Gastrocnemius medialis (tissue), 4 donors: ENCODE data around the gene FBXL13. TPM values are rescaled to one million over a fixed set of nuclear protein-coding genes. Genes with fewer than 3 reads are reported as not detected.
"Not testable (repeated sequence)": the region's sequence is repeated elsewhere in the genome, so short reads cannot be mapped to it uniquely, and the experiment has no call there.

ENCODE experiments used
- ATAC-seq, 2 donors: fragments of 150-250 bp; one replicate each; pipeline ENCODE4 v1.9.1; 2016
- DNase-seq, 2 donors: peaks; one replicate each; pipeline ENCODE4 v3.0.0-alpha.2; 2019
- H3K27ac ChIP-seq, 4 donors: fragments of 200-600 bp; sonication (generic); 1 replicate in 1 of 4; 2 replicates in 3 of 4; pipeline ENCODE4 v1.5.1; 2016 to 2018; ENCODE audit warnings: mild to moderate bottlenecking in 2 of 4, moderate library complexity in 1 of 4
- H3K27me3 ChIP-seq, 3 donors: fragments of 200-600 bp; sonication (generic) in 2 of 3; 1 replicate in 1 of 3; 2 replicates in 2 of 3; pipeline versions ENCODE4 v1.5.1 to v1.6.0; 2016 to 2019; ENCODE audit warnings: mild to moderate bottlenecking in 1 of 3, moderate library complexity in 1 of 3
- H3K36me3 ChIP-seq, 2 donors: fragments of 200-600 bp; sonication (generic) in 1 of 2; one replicate each; pipeline ENCODE4 v1.5.1; 2017 to 2018
- H3K4me1 ChIP-seq, 2 donors: fragments of 200-600 bp; sonication (generic) in 1 of 2; one replicate each; pipeline ENCODE4 v1.5.1; 2016 to 2017; ENCODE audit warnings: mild to moderate bottlenecking in 2 of 2
- H3K4me3 ChIP-seq, 4 donors: fragments of 200-600 bp; sonication (generic) in 3 of 4; 1 replicate in 1 of 4; 2 replicates in 3 of 4; pipeline ENCODE4 v1.5.1; 2016 to 2019; ENCODE audit warnings: mild to moderate bottlenecking in 2 of 4
- H3K9me3 ChIP-seq, 3 donors: fragments of 200-600 bp; sonication (generic) in 2 of 3; 1 replicate in 1 of 3; 2 replicates in 2 of 3; pipeline ENCODE4 v1.5.1; 2016 to 2019
- POLR2A ChIP-seq, 2 donors: fragments of 450-650 bp; IDR thresholded peaks; one replicate each; pipeline ENCODE4 v1.6.1; 2017; ENCODE audit warnings: antibody characterized with exemption in 2 of 2, mild to moderate bottlenecking in 2 of 2, moderate library complexity in 2 of 2
- in situ Hi-C, 4 donors: fragments of 200-750 bp; cut with MboI; loops; one replicate each; pipeline versions ENCODE4 v1.15.0 to v1.8.0; 2017; ENCODE audit warnings: low sequenced_read_pairs in 4 of 4
- intact Hi-C: fragments of 100-400 bp; cut with DNase I; formaldehyde crosslinking; loops from one replicate; pipeline ENCODE4 v1.15.1; 2023; ENCODE audit warnings: low total_unique reads
- total RNA-seq, 4 donors: library from RNA; depleted of rRNA; stranded (reverse); fragments of >200 nt; gene quantifications; one replicate each; pipeline versions ENCODE4 v1.1.0 to v1.2.3, GENCODE V29; 2016
- TF ChIP-seq, protein P1 (sequence below), 5 experiments: fragments of 450-650 bp in 3 of 5; fragments of 200-600 bp in 2 of 5; sonication (generic) in 2 of 5; IDR thresholded peaks in 4 of 5; conservative IDR thresholded peaks in 1 of 5; 1 replicate in 4 of 5; 2 replicates in 1 of 5; pipeline ENCODE4 v1.5.1; 2016 to 2019; ENCODE audit warnings: antibody characterized with exemption in 5 of 5, mild to moderate bottlenecking in 3 of 5, moderate library complexity in 3 of 5

Gene FBXL13
- total RNA-seq, 4 donors from 2014 or later, result 0.26 TPM; not detected in 3

DNA sequence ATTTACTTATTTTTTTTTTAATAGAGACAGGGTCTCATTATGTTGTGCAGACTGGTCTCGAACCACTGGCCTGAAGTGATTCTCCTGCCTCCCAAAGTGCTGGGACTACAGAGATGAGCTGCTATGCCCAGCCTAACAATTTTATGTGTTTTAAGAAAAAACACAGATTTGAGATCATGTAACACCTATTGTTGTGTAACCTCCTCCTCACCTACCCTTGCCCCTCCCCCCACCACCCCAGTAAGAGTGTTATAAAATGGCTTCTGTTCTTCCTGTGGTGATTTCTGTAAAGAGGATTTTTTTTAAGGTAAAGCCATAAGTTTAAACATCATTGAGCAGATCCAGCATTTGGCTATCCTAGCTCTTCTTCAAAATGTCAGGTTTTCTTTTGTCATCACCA lies 7.9 kb upstream of the FBXL13 start:
- no peak for DNase-seq
- TF ChIP-seq, protein P1, sequence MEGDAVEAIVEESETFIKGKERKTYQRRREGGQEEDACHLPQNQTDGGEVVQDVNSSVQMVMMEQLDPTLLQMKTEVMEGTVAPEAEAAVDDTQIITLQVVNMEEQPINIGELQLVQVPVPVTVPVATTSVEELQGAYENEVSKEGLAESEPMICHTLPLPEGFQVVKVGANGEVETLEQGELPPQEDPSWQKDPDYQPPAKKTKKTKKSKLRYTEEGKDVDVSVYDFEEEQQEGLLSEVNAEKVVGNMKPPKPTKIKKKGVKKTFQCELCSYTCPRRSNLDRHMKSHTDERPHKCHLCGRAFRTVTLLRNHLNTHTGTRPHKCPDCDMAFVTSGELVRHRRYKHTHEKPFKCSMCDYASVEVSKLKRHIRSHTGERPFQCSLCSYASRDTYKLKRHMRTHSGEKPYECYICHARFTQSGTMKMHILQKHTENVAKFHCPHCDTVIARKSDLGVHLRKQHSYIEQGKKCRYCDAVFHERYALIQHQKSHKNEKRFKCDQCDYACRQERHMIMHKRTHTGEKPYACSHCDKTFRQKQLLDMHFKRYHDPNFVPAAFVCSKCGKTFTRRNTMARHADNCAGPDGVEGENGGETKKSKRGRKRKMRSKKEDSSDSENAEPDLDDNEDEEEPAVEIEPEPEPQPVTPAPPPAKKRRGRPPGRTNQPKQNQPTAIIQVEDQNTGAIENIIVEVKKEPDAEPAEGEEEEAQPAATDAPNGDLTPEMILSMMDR (IDR thresholded peaks at IDR 0.05 in 4 of 5, conservative IDR thresholded peaks at IDR 0.05 in 1 of 5), result no peak
- TF ChIP-seq POLR2A (IDR thresholded peaks at IDR 0.05), result no peak
- no peak overlapping the region for H3K27ac ChIP-seq
- no peaks in the 10 kb centered on the region for H3K9me3 ChIP-seq
- intact Hi-C loops, result no loop called here
- H3K4me3 ChIP-seq, result no peak overlapping the region
- no peaks in the 10 kb centered on the region for H3K27me3 ChIP-seq
- in situ Hi-C loops, result loop anchor here in 1 of 4 donors (10.0 kb wide), 1 partner anchor 62 kb away; the partner anchor contains the start of gene NAPEPLD
- H3K36me3 ChIP-seq, result peaks cover 0 to 22% of the 10 kb centered on the region in 2 donors
- H3K4me1 ChIP-seq, result no peaks in the 10 kb centered on the region
- no peak for ATAC-seq

GRCh38 chr7:103080923-103081322 lies 6.3 kb upstream of the FBXL13 start:
- H3K9me3 ChIP-seq, result no peaks in the 10 kb centered on the region
- H3K27ac ChIP-seq, result no peak overlapping the region
- DNase-seq (no peak), ATAC-seq (no peak)
- in situ Hi-C loops, result loop anchor here in 1 of 4 donors (10.0 kb wide), 1 partner anchor 64 kb away; the partner anchor contains the start of gene NAPEPLD
- TF ChIP-seq, protein P1 (IDR thresholded peaks at IDR 0.05 in 4 of 5, conservative IDR thresholded peaks at IDR 0.05 in 1 of 5), result no peak
- no peak for TF ChIP-seq POLR2A (IDR thresholded peaks at IDR 0.05)
- peaks cover 0 to 18% of the 10 kb centered on the region in 2 donors for H3K36me3 ChIP-seq
- H3K4me1 ChIP-seq, result peaks cover 4% of the 10 kb centered on the region in 2 donors
- intact Hi-C loops, result no loop called here
- no peak overlapping the region for H3K4me3 ChIP-seq
- no peaks in the 10 kb centered on the region for H3K27me3 ChIP-seq

DNA sequence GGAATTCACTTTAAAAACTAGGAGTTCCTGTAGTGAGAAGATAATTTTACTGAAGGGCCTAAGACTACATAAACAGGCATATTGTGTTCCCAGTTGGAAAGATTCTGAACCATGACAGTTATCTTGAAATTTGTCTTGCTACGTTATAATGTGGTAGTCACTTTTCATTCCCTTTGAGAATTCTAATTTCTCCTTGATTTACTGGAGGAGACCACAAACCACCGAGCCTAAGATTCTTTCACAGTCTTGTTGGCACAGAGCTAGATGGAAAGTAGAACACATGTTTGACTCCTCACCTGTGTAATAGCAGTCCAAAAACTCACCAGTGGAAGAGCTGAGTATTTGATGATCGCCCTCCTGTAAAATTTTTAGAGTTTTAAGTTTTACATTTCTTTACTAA lies 5.2 kb upstream of the FBXL13 start:
- no peak for DNase-seq
- intact Hi-C loops (no loop called here), in situ Hi-C loops (loop anchor here in 1 of 4 donors (10.0 kb wide), 1 partner anchor 65 kb away; the partner anchor contains the start of gene NAPEPLD)
- H3K9me3 ChIP-seq, result no peaks in the 10 kb centered on the region
- ATAC-seq, result no peak
- TF ChIP-seq, protein P1 (IDR thresholded peaks at IDR 0.05 in 4 of 5, conservative IDR thresholded peaks at IDR 0.05 in 1 of 5), result no peak
- TF ChIP-seq POLR2A (IDR thresholded peaks at IDR 0.05), result no peak
- no peaks in the 10 kb centered on the region for H3K27me3 ChIP-seq
- peaks cover 0 to 17% of the 10 kb centered on the region in 2 donors for H3K36me3 ChIP-seq
- no peak overlapping the region for H3K4me3 ChIP-seq
- no peak overlapping the region for H3K27ac ChIP-seq
- peaks cover 8% of the 10 kb centered on the region in 2 donors for H3K4me1 ChIP-seq

- in situ Hi-C loops, intact Hi-C loops: not testable (repeated sequence)
- peaks cover 11 to 15% of the 10 kb centered on the region in 2 donors for H3K4me1 ChIP-seq
Measured at GRCh38 chr7:103078226-103078625, 3.6 kb upstream of the FBXL13 start.

GRCh38 chr7:103077318-103077717 lies 2.7 kb upstream of the FBXL13 start:
- H3K36me3 ChIP-seq, result no peaks in the 10 kb centered on the region
- H3K4me3 ChIP-seq, result no peak overlapping the region
- no peaks in the 10 kb centered on the region for H3K9me3 ChIP-seq
- H3K27me3 ChIP-seq, result no peaks in the 10 kb centered on the region
- H3K4me1 ChIP-seq, result peaks cover 11 to 15% of the 10 kb centered on the region in 2 donors
- intact Hi-C loops, result no loop called here
- TF ChIP-seq, protein P1 (IDR thresholded peaks at IDR 0.05 in 4 of 5, conservative IDR thresholded peaks at IDR 0.05 in 1 of 5), result no peak
- no peak for TF ChIP-seq POLR2A (IDR thresholded peaks at IDR 0.05)
- in situ Hi-C loops, result no loop called here
- H3K27ac ChIP-seq, result no peak overlapping the region
- ATAC-seq, result no peak
- no peak for DNase-seq

More at GRCh38 chr7:103078226-103078625, 3.6 kb upstream of the FBXL13 start:
- H3K9me3 ChIP-seq, H3K27me3 ChIP-seq, H3K4me3 ChIP-seq, H3K27ac ChIP-seq, DNase-seq, ATAC-seq, H3K36me3 ChIP-seq: not testable (repeated sequence)
